Activated CD4-positive, alpha-beta T cell treated with anti-CD3 and anti-CD28 coated beads, Interleukin-2, amount 50 U/mL, for 24 hours (primary cell): Measurements from ENCODE around the gene DOCK3.
"Not testable (repeated sequence)": the region's sequence is repeated elsewhere in the genome, so short reads cannot be mapped to it uniquely, and the experiment has no call there.

Experiments used
- DNase-seq, 2 donors: peaks; one replicate each; pipeline ENCODE4 v3.0.0-alpha.2; 2020; ENCODE audit warnings: low read depth in 1 of 2, low spot score in 1 of 2

Gene DOCK3

DNA sequence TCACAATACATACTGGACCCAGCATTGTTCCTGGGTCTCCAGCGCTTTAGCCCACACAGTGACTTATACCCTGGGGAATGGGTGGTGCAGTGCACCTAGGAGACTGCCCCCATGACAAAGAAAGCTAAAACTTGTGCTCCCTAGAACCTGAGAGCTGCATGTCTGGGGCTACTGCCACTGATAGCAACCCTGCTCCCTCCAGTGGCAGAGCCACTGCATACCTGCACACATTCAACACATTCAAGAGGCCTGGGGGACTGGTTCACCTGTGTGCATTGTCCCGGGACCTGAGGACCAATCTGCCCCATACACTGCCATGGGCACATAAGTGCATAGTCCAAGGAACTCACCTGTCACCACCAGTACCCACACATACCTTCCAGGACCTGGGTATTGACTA lies 407.6 kb downstream of the DOCK3 start:
- no peak for DNase-seq

DNA sequence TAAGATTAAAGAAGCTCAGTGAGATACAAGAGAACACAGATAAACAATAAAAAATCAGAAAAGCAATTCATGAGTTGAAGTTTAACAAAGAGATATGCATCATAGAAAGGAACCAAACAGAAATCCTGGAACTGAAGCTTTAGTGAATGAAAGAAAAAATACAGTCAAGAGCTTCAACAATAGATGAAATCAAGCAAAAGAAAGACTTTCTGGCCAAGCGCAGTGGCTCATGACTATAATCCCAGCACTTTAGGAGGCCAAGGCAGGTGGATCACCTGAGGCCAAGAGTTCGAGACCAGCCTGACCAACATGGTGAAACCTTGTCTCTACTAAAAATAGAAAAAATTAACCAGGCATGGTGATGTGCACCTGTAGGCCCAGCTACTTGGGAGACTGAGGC lies 408.8 kb downstream of the DOCK3 start:
- no peak for DNase-seq

DNA sequence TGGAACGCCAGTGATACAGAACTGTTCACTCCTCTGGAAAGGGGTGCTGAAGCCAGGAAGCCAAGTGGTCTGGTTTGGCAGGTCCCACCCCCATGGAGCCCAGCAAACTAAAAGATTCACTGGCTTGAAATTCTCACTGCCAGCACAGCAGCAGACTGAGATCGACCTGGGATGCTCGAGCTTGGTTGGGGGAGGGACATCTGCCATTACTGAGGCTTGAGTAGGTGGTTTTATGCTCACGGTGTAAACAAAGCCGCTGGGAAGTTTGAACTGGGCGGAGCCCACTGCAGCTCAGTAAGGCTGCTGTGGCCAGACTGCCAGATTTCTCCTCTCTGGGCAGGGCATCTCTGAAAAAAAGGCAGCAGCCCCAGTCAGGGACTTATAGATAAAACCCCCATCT lies 417.4 kb downstream of the DOCK3 start:
- not testable (repeated sequence) for DNase-seq

DNA sequence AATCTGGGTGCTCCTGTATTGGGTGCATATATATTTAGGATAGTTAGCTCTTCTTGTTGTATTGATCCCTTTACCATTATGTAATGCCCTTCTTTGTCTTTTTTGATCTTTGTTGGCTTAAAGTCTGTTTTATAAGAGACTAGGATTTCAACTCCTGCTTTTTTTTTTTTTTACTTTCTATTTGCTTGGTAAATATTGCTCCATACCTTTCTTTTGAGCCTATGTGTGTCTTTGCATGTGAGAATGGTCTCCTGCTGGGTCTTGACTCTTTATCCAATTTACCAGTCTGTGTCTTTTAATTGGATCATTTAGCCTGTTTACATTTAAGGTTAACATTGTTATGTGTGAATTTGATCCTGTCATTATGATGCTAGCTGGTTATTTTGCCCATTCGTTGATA lies 420.1 kb downstream of the DOCK3 start:
- not testable (repeated sequence) for DNase-seq

DNA sequence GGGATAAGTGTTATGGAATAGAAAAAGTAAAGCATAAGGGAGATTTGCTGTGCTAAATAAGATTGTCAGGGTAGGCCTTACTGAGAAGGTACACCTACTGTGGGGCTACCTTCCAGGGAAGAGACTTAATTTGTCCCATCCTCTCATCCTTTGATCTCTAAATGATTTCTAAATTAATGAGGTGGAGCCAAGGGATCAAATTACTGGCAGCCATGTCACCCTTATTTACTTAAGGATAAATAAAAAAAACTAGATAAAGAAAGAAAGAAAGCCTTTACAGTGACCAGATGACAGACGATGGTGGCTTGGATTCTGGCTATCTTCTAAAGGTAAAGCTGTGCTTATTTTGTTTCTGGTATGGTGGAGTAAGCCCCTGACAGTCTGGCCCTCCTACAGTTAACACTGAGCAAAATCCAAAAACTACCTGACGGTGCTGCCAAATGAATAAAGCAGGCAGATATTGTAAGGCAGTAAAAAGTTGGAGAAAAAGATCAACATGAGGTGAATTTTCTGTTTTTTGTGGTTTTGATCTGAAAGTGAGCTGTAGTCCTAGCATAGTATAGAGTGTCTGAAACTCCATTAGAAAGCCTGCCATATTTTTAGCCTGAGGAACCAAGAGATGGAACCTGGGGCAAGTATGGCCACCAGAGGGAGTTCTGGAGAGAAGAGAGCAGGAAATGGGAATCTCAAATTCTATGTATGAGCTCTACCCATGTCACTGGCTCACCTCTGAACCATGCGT lies 425.2 kb downstream of the DOCK3 start:
- DNase-seq = peak in 1 of 2 donors; percentile 4

DNA sequence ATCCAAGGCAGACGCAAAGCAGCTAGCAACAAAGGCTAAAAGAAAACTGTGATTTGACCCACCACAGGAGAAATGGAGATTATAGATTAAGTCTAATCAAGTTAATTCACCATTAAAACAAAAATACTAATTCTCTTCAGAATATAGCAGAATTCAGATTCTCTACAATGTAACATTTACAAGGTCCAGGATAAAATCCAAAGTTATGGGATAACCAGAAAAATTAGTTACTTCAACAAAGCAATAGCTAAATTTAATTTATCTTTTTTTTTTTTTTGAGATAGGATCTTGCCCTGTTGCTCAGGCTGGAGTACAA lies 425.8 kb downstream of the DOCK3 start:
- no peak for DNase-seq

DNA sequence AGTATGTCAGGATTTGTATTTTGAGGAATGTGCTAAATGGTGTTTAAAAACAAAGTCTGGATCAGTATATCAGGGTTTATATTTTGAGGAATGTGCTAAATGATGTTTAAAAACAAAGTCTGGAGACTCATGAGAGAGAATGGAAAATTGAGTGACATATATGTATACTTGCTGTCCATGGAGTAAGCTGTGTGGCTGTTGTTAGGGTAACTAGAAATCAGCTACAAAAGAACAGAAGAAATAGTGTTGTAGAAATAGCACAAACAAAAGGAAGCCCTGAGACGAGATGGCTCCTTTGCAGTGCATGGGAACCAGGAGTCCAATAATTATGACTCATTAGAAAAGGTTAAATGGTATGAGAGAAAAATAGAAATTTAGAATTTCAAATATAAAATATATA lies 427.7 kb downstream of the DOCK3 start:
- no peak for DNase-seq

DNA sequence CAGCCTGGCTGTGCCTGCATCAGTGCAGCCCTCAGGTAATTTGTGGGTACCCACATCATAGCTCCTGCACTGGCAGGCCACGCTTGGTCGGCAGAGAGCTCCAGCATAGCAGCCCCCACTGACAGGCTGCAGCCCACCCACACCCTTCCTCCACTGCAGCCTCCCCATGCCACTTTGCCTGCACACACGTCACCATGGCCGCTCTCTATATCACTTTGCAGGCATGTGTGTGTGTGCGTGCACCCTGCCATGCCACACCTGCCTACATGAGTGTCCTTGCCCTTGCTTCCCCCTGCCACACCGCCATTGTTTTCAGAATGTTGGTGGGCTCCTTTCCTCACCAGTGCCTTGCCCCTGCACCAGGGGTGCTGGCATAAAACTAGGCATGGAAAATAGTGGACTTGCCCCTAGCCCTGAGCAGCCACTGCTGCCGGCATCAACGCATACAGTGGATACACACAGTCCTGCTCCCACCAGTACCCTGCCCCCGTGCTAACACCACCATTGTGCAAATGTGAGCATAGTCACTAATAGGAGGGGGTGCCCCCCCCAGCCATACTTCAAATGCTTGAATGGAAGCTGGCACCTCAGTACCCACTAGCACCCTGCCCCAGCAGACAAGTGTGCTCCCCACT lies 431.6 kb downstream of the DOCK3 start:
- no peak for DNase-seq

DNA sequence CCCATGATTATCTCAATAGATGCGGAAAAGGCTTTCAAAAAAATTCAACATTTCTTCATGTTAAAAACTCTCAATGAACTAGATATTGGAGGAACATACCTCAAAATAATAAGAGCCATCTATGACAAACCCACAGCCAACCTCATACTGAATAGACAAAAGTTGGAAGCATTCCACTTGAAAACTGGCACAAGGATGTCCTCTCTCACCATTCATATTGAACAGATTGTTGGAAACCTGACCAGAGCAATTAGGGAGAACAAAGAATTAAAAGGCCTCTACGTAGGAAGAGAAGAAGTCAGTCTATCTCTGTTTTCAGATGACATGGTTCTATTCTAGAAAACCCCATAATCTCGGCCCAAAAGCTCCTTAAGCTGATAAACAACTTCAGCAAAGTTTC lies 435.9 kb downstream of the DOCK3 start:
- DNase-seq = no peak

DNA sequence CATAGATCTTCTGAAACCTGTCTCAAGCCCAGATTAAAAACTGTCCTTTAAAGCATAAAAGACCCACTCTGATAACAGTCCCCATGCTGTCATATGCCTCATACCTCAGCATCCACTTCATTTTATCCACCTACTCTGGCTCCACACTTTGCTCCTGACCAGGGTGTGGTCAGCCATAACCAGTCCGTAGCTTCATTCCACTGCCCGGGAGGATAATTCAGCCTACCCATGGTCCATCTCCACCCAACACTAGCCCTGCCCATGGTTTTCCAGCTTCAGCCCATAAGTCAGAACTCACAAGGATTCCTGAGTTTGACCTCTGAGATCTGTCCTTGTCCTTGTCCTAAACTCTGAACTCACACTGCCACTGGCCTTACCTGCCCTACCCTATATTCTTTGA lies 448.2 kb downstream of the DOCK3 start:
- no peak for DNase-seq

DNA sequence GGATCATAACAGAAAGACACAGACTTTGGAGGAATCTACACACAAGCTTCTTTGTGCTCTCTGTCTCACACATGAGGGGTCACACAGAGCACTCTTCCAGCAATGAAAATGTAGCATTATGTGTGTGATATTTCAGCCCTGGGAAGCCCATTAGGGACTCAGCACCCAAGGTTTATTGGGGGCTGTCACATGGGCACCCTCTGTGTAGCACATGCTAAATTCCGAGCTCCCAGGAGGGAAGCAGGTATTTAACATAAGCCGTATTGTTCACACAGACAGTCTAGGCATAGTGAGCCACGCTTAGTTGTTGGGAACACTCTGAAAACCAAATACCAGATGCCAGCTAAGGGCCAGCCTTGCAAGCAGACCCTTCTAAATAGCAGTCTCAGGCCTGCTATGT lies 448.8 kb downstream of the DOCK3 start:
- DNase-seq = no peak

DNA sequence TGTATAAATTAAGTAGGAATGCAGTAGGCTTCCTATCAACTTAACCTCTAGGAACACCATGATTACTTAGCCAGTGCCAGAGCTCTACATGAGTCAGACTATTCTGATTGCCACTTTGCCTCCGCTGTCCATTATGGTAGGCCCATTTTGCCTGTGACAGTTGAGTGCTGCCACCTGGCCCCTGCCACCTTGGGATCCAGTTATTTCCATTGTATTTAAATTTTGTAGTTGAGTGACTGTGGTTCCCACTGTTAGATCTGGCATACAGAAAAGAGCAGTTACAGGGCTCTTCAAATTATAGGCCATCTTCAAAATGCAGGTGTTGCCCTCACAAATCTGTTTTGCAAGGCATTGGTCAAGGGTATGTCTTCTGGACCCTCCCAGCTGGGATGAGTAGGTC lies 456.9 kb downstream of the DOCK3 start:
- not testable (repeated sequence) for DNase-seq

DNA sequence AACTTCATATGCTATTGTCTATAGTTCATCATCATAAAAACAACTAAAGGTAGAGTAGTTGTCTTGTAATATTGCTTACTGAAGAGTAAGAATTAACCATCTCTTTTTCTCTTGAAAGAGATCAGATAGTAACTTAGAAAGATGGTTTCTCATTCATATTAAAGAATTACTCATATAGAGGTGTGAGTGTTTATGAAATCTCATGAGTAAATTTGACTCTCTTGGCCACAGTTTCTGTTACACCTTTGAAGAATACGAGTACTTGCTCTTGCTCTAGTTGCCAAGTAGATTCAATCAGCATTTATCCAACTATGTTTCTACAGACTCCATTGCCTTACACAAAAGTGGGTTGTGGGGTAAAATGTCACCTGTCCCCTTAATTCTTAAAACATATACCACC lies 463.0 kb downstream of the DOCK3 start:
- DNase-seq = no peak

DNA sequence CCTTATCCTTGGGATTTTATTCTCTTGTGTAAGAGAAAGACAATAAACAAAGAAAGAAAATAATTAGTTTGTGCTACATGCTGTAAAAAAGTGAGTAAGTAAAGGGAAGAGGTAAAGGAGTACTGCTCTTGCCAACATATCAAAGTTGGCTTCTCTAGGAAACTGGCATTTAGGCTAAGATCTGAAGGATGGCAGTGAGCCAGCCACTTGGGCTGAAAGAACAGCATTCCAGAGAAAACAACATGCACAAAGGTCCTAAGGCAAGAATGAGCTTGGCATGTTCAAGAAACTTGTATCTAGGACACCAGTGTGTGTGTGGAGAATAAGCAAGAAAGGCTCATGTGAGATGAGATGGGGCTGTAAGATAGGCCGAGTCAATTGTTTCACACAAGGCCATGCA lies 464.9 kb downstream of the DOCK3 start:
- DNase-seq = no peak

DNA sequence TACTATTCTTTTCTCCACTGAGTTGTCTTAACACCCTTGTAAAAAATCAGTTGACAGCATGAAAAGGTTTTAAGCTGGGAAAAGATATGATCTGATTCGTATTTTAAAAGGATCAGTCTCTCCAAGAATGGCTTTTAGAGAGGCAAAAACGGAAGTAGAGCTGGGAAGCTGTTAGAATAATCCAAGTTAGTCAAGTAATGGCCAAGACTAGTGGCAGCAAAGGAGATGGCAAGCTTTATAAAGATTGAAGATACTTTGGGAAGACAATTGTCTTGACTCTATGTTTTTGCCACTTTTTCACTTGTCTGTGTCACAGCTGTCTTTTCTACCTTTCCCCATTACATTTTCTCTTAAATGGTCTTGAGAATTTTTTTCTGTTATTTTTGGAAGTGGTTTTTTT lies 466.8 kb downstream of the DOCK3 start:
- no peak for DNase-seq

DNA sequence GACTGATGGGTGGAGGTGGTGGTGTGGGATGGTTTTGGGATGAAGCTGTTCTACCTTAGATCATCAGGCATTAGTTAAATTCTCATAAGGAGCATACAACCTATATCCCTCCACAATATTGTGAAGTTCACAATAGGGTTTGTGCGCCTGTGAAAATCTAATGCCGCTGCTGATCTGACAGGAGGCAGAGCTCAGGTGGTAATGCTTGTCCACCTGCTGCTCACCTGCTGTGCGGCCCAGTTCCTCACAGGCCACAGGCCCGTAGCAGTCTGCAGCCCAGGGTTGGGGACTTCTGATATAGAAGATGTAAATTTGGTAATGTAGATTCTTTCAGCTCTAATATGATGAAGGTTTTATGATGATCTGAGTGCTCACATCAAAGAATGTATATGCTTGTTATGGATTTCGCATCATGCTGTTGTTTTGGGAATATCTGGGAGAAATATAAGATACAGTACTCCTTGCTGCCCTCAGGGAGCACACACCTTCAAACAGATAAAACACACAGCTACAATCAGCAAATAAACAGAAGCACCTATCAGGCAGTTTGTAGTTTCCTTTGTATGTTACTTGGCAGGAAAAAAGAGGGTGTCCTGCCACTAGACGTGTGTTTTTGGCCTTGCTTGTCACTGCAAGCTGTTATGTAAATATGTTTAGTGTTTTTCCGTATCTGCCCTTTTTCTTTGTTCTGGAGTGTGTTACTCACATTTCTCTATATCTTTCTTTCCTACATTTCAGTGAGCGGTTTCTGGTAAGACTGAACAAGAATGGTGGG lies 471.3 kb downstream of the DOCK3 start:
- DNase-seq = no peak

DNA sequence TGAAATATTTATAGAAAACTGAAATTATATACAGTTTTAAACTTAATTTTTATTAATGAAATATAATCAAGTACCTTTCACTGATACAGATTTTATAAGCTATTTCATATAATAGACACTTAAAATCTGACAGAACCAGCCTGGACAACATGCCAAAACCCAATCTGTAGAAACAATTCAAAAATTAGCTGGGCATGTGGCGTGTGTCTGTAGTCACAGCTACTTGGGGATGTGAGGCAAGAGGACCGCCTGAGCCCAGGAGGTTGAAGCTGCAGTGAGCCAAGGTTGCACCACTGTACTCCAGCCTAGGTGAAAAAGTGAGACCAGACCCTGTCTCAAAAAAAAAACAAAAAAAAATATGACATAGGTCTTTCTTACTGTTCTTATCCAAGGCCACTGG lies 472.1 kb downstream of the DOCK3 start:
- no peak for DNase-seq

DNA sequence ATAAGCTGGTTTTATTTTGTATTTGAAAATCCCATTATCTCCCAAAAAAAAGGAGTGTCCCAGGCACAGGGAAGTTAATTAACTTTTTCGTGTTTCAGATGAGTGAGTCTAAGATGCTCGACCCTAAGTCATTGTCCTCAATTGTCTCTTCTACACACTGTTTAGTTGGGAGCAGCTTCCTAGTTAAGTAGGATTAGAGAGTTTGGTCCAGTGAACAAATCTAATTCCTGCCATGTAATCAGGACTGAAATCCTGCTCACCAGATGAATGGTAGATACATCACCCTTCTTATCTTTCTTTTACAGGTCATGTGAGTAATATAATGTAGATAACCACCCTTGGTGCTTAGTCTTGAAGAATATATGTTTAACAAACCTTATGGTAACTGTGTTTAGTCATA lies 481.4 kb downstream of the DOCK3 start:
- DNase-seq = no peak

DNA sequence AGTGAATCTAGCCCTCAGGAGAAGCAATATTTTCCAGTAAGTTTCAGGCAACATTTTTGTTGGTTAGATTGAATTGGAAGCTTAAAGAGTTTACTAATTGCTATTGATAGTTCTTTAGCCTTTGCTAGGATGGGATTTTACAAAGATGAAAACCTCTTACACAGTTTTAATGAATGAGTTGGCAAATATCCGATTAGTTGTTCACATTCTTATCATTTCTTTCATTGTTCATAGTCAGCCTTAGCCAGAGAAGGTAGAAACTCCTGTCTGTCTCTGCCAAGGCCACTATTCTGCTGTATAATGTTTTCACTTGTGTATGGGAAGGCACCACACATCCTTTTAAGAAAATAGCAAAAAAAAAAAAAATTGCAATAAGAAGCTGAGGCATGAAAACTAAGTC lies 488.3 kb downstream of the DOCK3 start:
- DNase-seq = no peak

DNA sequence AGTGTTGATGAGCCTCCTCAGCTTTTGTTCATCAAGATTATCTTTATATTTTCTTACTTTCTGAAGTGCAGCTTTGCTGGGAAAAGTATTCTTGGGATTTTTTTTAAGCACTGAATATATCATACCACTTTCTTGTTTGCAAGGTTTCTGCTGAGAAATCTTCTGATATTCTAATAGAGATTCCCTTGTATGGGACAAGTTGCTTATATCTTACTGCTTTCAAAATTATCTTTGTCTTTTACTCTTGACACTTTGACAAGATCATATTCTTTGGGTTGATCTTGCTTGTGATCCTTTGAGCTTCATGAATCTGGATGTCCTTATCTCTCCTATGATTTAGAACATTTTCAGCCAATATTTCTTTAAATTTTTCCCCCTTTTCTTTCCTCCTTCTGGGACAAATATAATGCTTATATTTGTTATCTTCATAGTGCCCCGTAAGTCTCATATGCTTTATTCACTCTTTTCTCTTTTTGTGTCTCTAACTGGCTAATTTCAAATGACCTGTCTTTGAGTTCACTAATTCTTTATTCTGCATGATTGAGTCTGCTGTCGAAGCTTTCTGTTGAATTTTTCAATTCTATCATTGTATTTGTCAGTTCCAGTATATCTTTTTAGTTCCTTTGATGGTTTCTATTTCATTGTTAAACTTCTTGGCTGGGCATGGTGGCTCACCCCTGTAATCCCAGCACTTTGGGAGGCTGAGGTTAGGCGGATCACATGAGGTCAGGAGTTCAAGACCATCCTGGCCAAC lies 499.0 kb downstream of the DOCK3 start:
- no peak for DNase-seq

DNA sequence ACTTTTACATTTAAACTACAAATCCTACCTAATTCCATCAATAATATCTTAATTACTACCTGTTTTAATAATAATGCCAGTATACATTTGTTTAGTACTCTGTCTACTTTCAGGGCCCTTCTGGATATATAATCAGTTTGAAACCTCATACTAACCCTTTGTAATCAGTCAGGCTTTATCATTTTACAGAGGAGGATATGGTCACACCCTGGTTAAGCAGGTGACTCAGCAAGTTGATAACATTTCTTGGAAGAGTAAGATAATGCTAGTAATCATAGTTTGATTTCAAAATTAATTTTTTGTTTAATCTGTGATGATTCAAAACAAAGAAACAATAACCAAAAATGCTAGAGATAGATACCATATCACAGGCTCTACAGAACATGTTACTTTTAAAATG lies 502.2 kb downstream of the DOCK3 start:
- no peak for DNase-seq

DNA sequence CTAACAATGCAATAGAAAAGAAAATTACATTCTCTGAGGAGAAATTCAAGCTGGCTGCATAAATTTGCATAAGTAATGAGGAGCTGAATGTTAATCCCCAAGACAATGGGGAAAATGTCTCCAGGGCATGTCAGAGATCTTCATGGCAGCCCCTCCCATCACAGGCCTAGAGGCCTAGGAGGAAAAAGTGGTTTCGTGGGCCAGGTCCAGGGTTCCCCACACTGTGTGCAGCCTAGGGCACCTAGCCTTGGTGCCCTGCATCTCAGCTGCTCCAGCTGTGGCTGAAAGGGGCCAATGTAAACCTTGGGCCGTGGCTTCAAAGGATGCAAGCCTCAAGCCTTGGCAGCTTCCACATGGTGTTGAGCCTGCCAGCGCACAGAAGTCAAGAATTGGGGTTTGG lies 511.7 kb downstream of the DOCK3 start:
- DNase-seq = not testable (repeated sequence)
